ENCODE measurements around the gene ST3GAL4. TPM values are rescaled to one million over a fixed set of nuclear protein-coding genes. Genes with fewer than 3 reads are reported as not detected.
A peak's percentile ranks its signal among the peaks of the same experiment; 100 is the strongest.

The ST3GAL4 gene
- polyA plus RNA-seq, 6 donors from 2014 or later = 0.32 to 1.3 (median 1.2) TPM; not detected in 3

GRCh38 chr11:126460417-126461095 lies 105.1 kb downstream of the ST3GAL4 start:
- no peaks in the 10 kb centered on the region for H3K36me3 Mint-ChIP-seq
- DNase-seq = no peak
- no peak overlapping the region for H3K27ac Mint-ChIP-seq
- peaks cover 0 to 1% (median 0%) of the 10 kb centered on the region in 7 donors for H3K9me3 Mint-ChIP-seq
- no peak overlapping the region for H3K4me3 Mint-ChIP-seq
- H3K27me3 Mint-ChIP-seq = peaks cover 0 to 14% (median 0%) of the 10 kb centered on the region in 3 donors
- peaks cover 13 to 25% (median 17%) of the 10 kb centered on the region in 3 donors for H3K4me1 Mint-ChIP-seq
- no peak for ATAC-seq (ENCODE audit: low read depth in 2 of 2)

GRCh38 chr11:126461096-126461440 lies 105.6 kb downstream of the ST3GAL4 start:
- DNase-seq (no peak), ATAC-seq (ENCODE audit: low read depth in 2 of 2) (no peak)
- Mint-ChIP-seq H3K4me3 (no peak overlapping the region), H3K36me3 (no peaks in the 10 kb centered on the region), H3K9me3 (peaks cover 0 to 1% (median 0%) of the 10 kb centered on the region in 7 donors), H3K27ac (no peak overlapping the region), H3K4me1 (peaks cover 18 to 30% (median 23%) of the 10 kb centered on the region in 3 donors), H3K27me3 (peaks cover 0 to 14% (median 0%) of the 10 kb centered on the region in 3 donors)

- Mint-ChIP-seq H3K4me1 (peaks cover 28 to 38% (median 32%) of the 10 kb centered on the region in 3 donors), H3K27ac (peak overlapping the region in 1 of 6 donors; percentile 20), H3K4me3 (no peak overlapping the region), H3K36me3 (no peaks in the 10 kb centered on the region), H3K9me3 (peaks cover 0 to 1% (median 0%) of the 10 kb centered on the region in 7 donors), H3K27me3 (peaks cover 0 to 14% (median 0%) of the 10 kb centered on the region in 3 donors)
- DNase-seq (no peak), ATAC-seq (ENCODE audit: low read depth in 2 of 2) (no peak)
Measured at GRCh38 chr11:126461996-126462395, 106.5 kb downstream of the ST3GAL4 start.

- ATAC-seq (ENCODE audit: low read depth in 2 of 2) (no peak), DNase-seq (no peak)
- Mint-ChIP-seq H3K27me3 (peaks cover 0 to 14% (median 0%) of the 10 kb centered on the region in 3 donors), H3K4me1 (peaks cover 28 to 38% (median 36%) of the 10 kb centered on the region in 3 donors), H3K4me3 (no peak overlapping the region), H3K36me3 (no peaks in the 10 kb centered on the region), H3K9me3 (peaks cover 0 to 1% (median 0%) of the 10 kb centered on the region in 7 donors), H3K27ac (no peak overlapping the region)
Measured at GRCh38 chr11:126462422-126462821, 106.9 kb downstream of the ST3GAL4 start.

Other genes with a start within 250 kb of the ST3GAL4 start
- gene RPUSD4, start 144.0 kb upstream of the ST3GAL4 start, polyA plus RNA-seq (ENCODE audit: low read depth in 6 of 6) = 10 to 100 TPM; 15.5 to 21.1 (median 18.3) TPM
- 10 to 100 TPM in 5 of 6 donors, 1 to 10 TPM in 1; 9.7 to 15.2 (median 11.8) TPM for gene FAM118B, start 143.9 kb upstream of the ST3GAL4 start, polyA plus RNA-seq (ENCODE audit: low read depth in 6 of 6)
- 100 to 1,000 TPM in 1 of 6 donors, 10 to 100 TPM in 5; 55.5 to 102 (median 80.5) TPM for gene SRPRA, start 86.8 kb upstream of the ST3GAL4 start, polyA plus RNA-seq (ENCODE audit: low read depth in 6 of 6)
- 10 to 100 TPM; 15.8 to 39.0 (median 19.8) TPM for gene FOXRED1, start 86.5 kb upstream of the ST3GAL4 start, polyA plus RNA-seq (ENCODE audit: low read depth in 6 of 6)
- 10 to 100 TPM in 3 of 6 donors, 1 to 10 TPM in 3; 4.9 to 11.2 (median 9.9) TPM for gene TIRAP, start 72.6 kb upstream of the ST3GAL4 start, polyA plus RNA-seq (ENCODE audit: low read depth in 6 of 6)
- gene DCPS, start 51.6 kb upstream of the ST3GAL4 start, polyA plus RNA-seq (ENCODE audit: low read depth in 6 of 6) = 10 to 100 TPM; 28.4 to 49.1 (median 39.5) TPM